K562 (cell line): ENCODE measurements around the gene AMDHD1. TPM values are rescaled to one million over a fixed set of nuclear protein-coding genes. Genes with fewer than 3 reads are reported as not detected.

Experiments used
- ATF7 ChIP-seq: fragments of 450-650 bp; IDR thresholded peaks from 2 replicates; pipeline ENCODE4 v1.7.1; 2014; ENCODE audit warnings: mild to moderate bottlenecking, moderate library complexity
- CTBP1 ChIP-seq: fragments of 450-650 bp; IDR thresholded peaks from 2 replicates; pipeline ENCODE4 v1.6.1; 2016; ENCODE audit warnings: borderline replicate concordance
- EHMT2 ChIP-seq: fragments of 450-650 bp; IDR thresholded peaks from 2 replicates; pipeline ENCODE4 v1.6.1; 2018; ENCODE audit warnings: antibody characterized with exemption
- FOSL1 ChIP-seq: fragments of 200-800 bp; sonication (Bioruptor generic); conservative IDR thresholded peaks from 2 replicates; pipeline ENCODE4 v1.6.1; 2016; ENCODE audit warnings: missing genetic modification characterization, missing compliant biosample characterization
- RBM25 ChIP-seq: fragments of 200-400 bp; formaldehyde crosslinking; IDR thresholded peaks from 2 replicates; pipeline ENCODE4 v1.6.1; 2018; ENCODE audit warnings: low read length, low read depth, moderate library complexity; ENCODE audit not compliant: severe bottlenecking
- RCOR1 ChIP-seq, 2 experiments: IDR thresholded peaks; 2 replicates each; pipeline ENCODE4 v1.6.1; 2012; ENCODE audit warnings: low read depth in 2 of 2, low read length in 2 of 2, borderline replicate concordance in 1 of 2, improper control_type of control experiment in 1 of 2
- SMARCA4 ChIP-seq: fragments of 450-650 bp; IDR thresholded peaks from 2 replicates; pipeline ENCODE4 v1.6.1; 2016
- SMC3 ChIP-seq: conservative IDR thresholded peaks from 2 replicates; pipeline ENCODE4 v1.6.1; 2011; ENCODE audit warnings: low read depth, low read length, improper control_type of control experiment; ENCODE audit not compliant: insufficient read depth
- ZNF644 ChIP-seq: fragments of 200-800 bp; sonication (Bioruptor generic); IDR thresholded peaks from 2 replicates; pipeline ENCODE4 v1.6.1; 2016; ENCODE audit warnings: low read depth, missing genetic modification characterization, missing compliant biosample characterization
- polyA plus RNA-seq, 8 experiments: library from polyadenylated mRNA; depleted of rRNA in 4 of 8; stranded (reverse) in 5 of 8; unstranded in 3 of 8; fragments of >200 nt; fragmentation: Nextera tagmentation in 2 of 8; fragmentation: Illumina TruSeq in 1 of 8; extraction: Ambion mirVana in 2 of 8; extraction: Trizol in 1 of 8; gene quantifications; 2 replicates each; pipeline versions ENCODE4 v1.2.1 to v1.2.3, GENCODE V29; 2011 to 2014; ENCODE audit warnings: inconsistent platforms in 1 of 8, missing spikeins in 1 of 8
- total RNA-seq, 7 experiments: library from RNA; depleted of rRNA in 6 of 7; stranded (reverse); fragments of >200 nt in 6 of 7; fragmentation: Illumina TruSeq in 2 of 7; extraction: Trizol in 2 of 7; gene quantifications; 2 replicates each; pipeline versions ENCODE4 v1.2.1 to v1.2.3, GENCODE V29; 2011 to 2021; ENCODE audit warnings: low replicate concordance in 1 of 7
- TF ChIP-seq, protein P1 (sequence below), 2 experiments: fragments of 450-650 bp; formaldehyde crosslinking in 1 of 2; IDR thresholded peaks; 2 replicates each; pipeline versions ENCODE4 v1.4.0 to v1.6.1; 2014 to 2020; ENCODE audit warnings: mild to moderate bottlenecking in 2 of 2, borderline replicate concordance in 1 of 2, low read depth in 1 of 2
- TF ChIP-seq, protein P2 (sequence below): fragments of 450-650 bp; formaldehyde crosslinking; IDR thresholded peaks from 2 replicates; pipeline ENCODE4 v1.4.0; 2020; ENCODE audit warnings: mild to moderate bottlenecking, moderate library complexity
- TF ChIP-seq, protein P3 (sequence below), 3 experiments: IDR thresholded peaks in 2 of 3; conservative IDR thresholded peaks in 1 of 3; 2 replicates each; pipeline ENCODE4 v1.5.1; 2011 to 2012; ENCODE audit warnings: low read length in 3 of 3, mild to moderate bottlenecking in 3 of 3, control low read depth in 2 of 3, improper control_type of control experiment in 1 of 3, inconsistent platforms in 1 of 3, low read depth in 1 of 3, mixed read lengths in 1 of 3, moderate library complexity in 1 of 3; ENCODE audit not compliant: insufficient read depth in 2 of 3

AMDHD1 gene
- total and polyA plus RNA-seq, 9 of the 15 experiments (the other 6 are each of a cell fraction or from before 2014, with no cell fraction given) = not detected

DNA sequence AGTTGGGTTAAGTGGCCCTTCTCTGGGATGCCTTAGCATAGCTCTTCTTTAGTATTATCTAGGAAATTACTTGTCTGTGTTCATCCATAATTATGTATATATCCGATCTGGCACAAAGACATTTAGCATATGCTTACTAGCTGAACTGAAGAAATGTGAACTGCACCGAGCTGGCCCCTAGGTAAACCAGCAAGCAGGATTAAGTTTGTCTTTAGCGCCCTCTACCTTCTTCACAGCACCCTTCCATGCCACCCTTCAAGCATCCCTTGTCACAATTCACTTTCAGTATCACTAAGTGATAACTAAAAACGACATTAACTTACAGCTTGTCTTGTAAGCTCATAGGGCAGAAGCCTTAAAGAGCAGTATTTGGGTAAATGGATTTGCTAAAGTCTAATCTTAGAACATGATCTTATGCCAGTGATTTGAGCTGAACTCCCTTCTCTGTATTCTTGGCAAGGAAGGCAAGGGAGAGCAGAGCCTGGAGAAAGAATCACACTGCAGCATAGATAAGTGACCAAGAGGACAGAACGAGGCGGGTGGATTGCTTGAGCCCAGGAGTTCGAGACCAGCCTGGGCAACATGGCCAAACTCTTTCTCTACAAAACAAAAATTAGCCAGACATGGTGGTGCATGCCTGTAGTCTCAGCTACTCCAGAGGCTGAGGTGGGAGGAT, 55.6 kb downstream of the AMDHD1 start (continued):
- TF ChIP-seq, protein P1, sequence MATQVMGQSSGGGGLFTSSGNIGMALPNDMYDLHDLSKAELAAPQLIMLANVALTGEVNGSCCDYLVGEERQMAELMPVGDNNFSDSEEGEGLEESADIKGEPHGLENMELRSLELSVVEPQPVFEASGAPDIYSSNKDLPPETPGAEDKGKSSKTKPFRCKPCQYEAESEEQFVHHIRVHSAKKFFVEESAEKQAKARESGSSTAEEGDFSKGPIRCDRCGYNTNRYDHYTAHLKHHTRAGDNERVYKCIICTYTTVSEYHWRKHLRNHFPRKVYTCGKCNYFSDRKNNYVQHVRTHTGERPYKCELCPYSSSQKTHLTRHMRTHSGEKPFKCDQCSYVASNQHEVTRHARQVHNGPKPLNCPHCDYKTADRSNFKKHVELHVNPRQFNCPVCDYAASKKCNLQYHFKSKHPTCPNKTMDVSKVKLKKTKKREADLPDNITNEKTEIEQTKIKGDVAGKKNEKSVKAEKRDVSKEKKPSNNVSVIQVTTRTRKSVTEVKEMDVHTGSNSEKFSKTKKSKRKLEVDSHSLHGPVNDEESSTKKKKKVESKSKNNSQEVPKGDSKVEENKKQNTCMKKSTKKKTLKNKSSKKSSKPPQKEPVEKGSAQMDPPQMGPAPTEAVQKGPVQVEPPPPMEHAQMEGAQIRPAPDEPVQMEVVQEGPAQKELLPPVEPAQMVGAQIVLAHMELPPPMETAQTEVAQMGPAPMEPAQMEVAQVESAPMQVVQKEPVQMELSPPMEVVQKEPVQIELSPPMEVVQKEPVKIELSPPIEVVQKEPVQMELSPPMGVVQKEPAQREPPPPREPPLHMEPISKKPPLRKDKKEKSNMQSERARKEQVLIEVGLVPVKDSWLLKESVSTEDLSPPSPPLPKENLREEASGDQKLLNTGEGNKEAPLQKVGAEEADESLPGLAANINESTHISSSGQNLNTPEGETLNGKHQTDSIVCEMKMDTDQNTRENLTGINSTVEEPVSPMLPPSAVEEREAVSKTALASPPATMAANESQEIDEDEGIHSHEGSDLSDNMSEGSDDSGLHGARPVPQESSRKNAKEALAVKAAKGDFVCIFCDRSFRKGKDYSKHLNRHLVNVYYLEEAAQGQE (IDR thresholded peaks at IDR 0.05; ENCODE audit: borderline replicate concordance) = peak; percentile 63
- TF ChIP-seq, protein P1 (CRISPR knock-in tag; IDR thresholded peaks at IDR 0.05; ENCODE audit: low read depth) = no peak
- TF ChIP-seq RBM25 (no peak), ZNF644 (tag) (no peak), CTBP1 (peak; percentile 40; the same call in 1 of the 2 replicates), SMC3 (peak; percentile 59), ATF7 (0 out of 2 replicates have a peak, but pooled peaks have one; percentile 23), RCOR1 (IDR thresholded peaks at IDR 0.05; ENCODE audit: borderline replicate concordance in 1 of 2, low read depth in 2 of 2, low read length in 2 of 2) (peak in 1 of 2 experiments; percentile 37; a peak in 1 of 4 replicates), FOSL1 (tag) (no peak), SMARCA4 (peak; percentile 45; the same call in 1 of the 2 replicates), EHMT2 (no peak)
- TF ChIP-seq, protein P2, sequence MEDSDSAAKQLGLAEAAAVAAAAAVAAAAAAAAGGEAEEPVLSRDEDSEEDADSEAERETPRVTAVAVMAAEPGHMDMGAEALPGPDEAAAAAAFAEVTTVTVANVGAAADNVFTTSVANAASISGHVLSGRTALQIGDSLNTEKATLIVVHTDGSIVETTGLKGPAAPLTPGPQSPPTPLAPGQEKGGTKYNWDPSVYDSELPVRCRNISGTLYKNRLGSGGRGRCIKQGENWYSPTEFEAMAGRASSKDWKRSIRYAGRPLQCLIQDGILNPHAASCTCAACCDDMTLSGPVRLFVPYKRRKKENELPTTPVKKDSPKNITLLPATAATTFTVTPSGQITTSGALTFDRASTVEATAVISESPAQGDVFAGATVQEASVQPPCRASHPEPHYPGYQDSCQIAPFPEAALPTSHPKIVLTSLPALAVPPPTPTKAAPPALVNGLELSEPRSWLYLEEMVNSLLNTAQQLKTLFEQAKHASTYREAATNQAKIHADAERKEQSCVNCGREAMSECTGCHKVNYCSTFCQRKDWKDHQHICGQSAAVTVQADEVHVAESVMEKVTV (CRISPR knock-in tag) = peak; percentile 76
- TF ChIP-seq, protein P3, sequence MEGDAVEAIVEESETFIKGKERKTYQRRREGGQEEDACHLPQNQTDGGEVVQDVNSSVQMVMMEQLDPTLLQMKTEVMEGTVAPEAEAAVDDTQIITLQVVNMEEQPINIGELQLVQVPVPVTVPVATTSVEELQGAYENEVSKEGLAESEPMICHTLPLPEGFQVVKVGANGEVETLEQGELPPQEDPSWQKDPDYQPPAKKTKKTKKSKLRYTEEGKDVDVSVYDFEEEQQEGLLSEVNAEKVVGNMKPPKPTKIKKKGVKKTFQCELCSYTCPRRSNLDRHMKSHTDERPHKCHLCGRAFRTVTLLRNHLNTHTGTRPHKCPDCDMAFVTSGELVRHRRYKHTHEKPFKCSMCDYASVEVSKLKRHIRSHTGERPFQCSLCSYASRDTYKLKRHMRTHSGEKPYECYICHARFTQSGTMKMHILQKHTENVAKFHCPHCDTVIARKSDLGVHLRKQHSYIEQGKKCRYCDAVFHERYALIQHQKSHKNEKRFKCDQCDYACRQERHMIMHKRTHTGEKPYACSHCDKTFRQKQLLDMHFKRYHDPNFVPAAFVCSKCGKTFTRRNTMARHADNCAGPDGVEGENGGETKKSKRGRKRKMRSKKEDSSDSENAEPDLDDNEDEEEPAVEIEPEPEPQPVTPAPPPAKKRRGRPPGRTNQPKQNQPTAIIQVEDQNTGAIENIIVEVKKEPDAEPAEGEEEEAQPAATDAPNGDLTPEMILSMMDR (IDR thresholded peaks at IDR 0.05 in 2 of 3, conservative IDR thresholded peaks at IDR 0.05 in 1 of 3; ENCODE audit: insufficient read depth in 2 of 3, low read depth in 1 of 3, low read length in 3 of 3) = peak; percentile 72 to 81 (median 72)
